IPS-15b (cell line): ENCODE data around the gene MADD.

Experiments used
- H3K27me3 ChIP-seq: one replicate; pipeline ENCODE4 v1.6.1; 2013; ENCODE audit warnings: low read length; ENCODE audit not compliant: control insufficient read depth, insufficient read depth
- H3K36me3 ChIP-seq: one replicate; pipeline ENCODE4 v1.6.1; 2013; ENCODE audit warnings: low read length; ENCODE audit not compliant: control insufficient read depth, insufficient read depth
- H3K4me1 ChIP-seq: one replicate; pipeline ENCODE4 v1.6.1; 2013; ENCODE audit warnings: mild to moderate bottlenecking, low read length; ENCODE audit not compliant: control insufficient read depth, insufficient read depth
- H3K4me3 ChIP-seq: one replicate; pipeline ENCODE4 v1.5.1; 2013; ENCODE audit warnings: low read depth, low read length
- H3K9ac ChIP-seq: one replicate; pipeline ENCODE4 v1.6.1; 2013; ENCODE audit warnings: low read depth, mild to moderate bottlenecking, low read length
- H3K9me3 ChIP-seq: one replicate; pipeline ENCODE4 v1.6.1; 2013; ENCODE audit warnings: mild to moderate bottlenecking, low read length; ENCODE audit not compliant: control insufficient read depth, insufficient read depth

The MADD gene

GRCh38 chr11:47282462-47282861 lies 12.5 kb downstream of the MADD start:
- no peaks in the 10 kb centered on the region for H3K27me3 ChIP-seq
- H3K9me3 ChIP-seq, result no peaks in the 10 kb centered on the region
- H3K9ac ChIP-seq, result no peak overlapping the region
- H3K4me1 ChIP-seq, result no peaks in the 10 kb centered on the region
- peaks cover 36% of the 10 kb centered on the region for H3K36me3 ChIP-seq
- no peak overlapping the region for H3K4me3 ChIP-seq

GRCh38 chr11:47284151-47284550 lies 14.2 kb downstream of the MADD start:
- Histone ChIP-seq H3K36me3 (peaks cover 42% of the 10 kb centered on the region), H3K27me3 (no peaks in the 10 kb centered on the region), H3K9ac (no peak overlapping the region), H3K9me3 (no peaks in the 10 kb centered on the region), H3K4me1 (no peaks in the 10 kb centered on the region), H3K4me3 (no peak overlapping the region)

- H3K36me3 ChIP-seq, result peaks cover 41% of the 10 kb centered on the region
- H3K4me3 ChIP-seq, result no peak overlapping the region
- H3K4me1 ChIP-seq, result no peaks in the 10 kb centered on the region
Observed at GRCh38 chr11:47285969-47286770, 16.2 kb downstream of the MADD start.

GRCh38 chr11:47288066-47288465 lies 18.1 kb downstream of the MADD start:
- H3K36me3 ChIP-seq, result peaks cover 29% of the 10 kb centered on the region
- H3K9ac ChIP-seq, result no peak overlapping the region

More at GRCh38 chr11:47285969-47286770, 16.2 kb downstream of the MADD start:
- no peaks in the 10 kb centered on the region for H3K9me3 ChIP-seq
- H3K27me3 ChIP-seq, result no peaks in the 10 kb centered on the region
- no peak overlapping the region for H3K9ac ChIP-seq

GRCh38 chr11:47289856-47290255 lies 19.9 kb downstream of the MADD start:
- H3K9ac ChIP-seq, result no peak overlapping the region
- peaks cover 32% of the 10 kb centered on the region for H3K36me3 ChIP-seq
- H3K27me3 ChIP-seq, result no peaks in the 10 kb centered on the region
- no peaks in the 10 kb centered on the region for H3K4me1 ChIP-seq
- no peak overlapping the region for H3K4me3 ChIP-seq
- no peaks in the 10 kb centered on the region for H3K9me3 ChIP-seq

More at GRCh38 chr11:47288066-47288465, 18.1 kb downstream of the MADD start:
- Histone ChIP-seq H3K4me1 (no peaks in the 10 kb centered on the region), H3K9me3 (no peaks in the 10 kb centered on the region), H3K27me3 (no peaks in the 10 kb centered on the region), H3K4me3 (no peak overlapping the region)

- Histone ChIP-seq H3K4me3 (no peak overlapping the region), H3K27me3 (no peaks in the 10 kb centered on the region), H3K9ac (no peak overlapping the region), H3K9me3 (no peaks in the 10 kb centered on the region), H3K4me1 (no peaks in the 10 kb centered on the region), H3K36me3 (peaks cover 14% of the 10 kb centered on the region)
Observed at GRCh38 chr11:47295385-47295784, 25.5 kb downstream of the MADD start.

GRCh38 chr11:47296045-47296444 lies 26.1 kb downstream of the MADD start:
- Histone ChIP-seq H3K4me1 (no peaks in the 10 kb centered on the region), H3K9ac (no peak overlapping the region), H3K4me3 (no peak overlapping the region), H3K27me3 (no peaks in the 10 kb centered on the region), H3K36me3 (peaks cover 14% of the 10 kb centered on the region), H3K9me3 (no peaks in the 10 kb centered on the region)

- H3K9ac ChIP-seq, result no peak overlapping the region
Observed at GRCh38 chr11:47299078-47299477, 29.1 kb downstream of the MADD start.

GRCh38 chr11:47302853-47303252 lies 32.9 kb downstream of the MADD start:
- Histone ChIP-seq H3K27me3 (no peaks in the 10 kb centered on the region), H3K9ac (no peak overlapping the region), H3K36me3 (peaks cover 7% of the 10 kb centered on the region), H3K9me3 (no peaks in the 10 kb centered on the region), H3K4me1 (no peaks in the 10 kb centered on the region), H3K4me3 (no peak overlapping the region)

More at GRCh38 chr11:47299078-47299477, 29.1 kb downstream of the MADD start:
- H3K27me3 ChIP-seq, result no peaks in the 10 kb centered on the region
- no peaks in the 10 kb centered on the region for H3K9me3 ChIP-seq
- H3K4me1 ChIP-seq, result no peaks in the 10 kb centered on the region
- H3K36me3 ChIP-seq, result peaks cover 6% of the 10 kb centered on the region
- H3K4me3 ChIP-seq, result no peak overlapping the region

- peaks cover 14% of the 10 kb centered on the region for H3K36me3 ChIP-seq
Observed at GRCh38 chr11:47305734-47306483, 36.0 kb downstream of the MADD start.

GRCh38 chr11:47306484-47306844 lies 36.5 kb downstream of the MADD start:
- Histone ChIP-seq H3K36me3 (peaks cover 16% of the 10 kb centered on the region), H3K4me3 (no peak overlapping the region)

More at GRCh38 chr11:47305734-47306483, 36.0 kb downstream of the MADD start:
- Histone ChIP-seq H3K27me3 (no peaks in the 10 kb centered on the region), H3K4me3 (no peak overlapping the region), H3K9ac (no peak overlapping the region), H3K9me3 (no peaks in the 10 kb centered on the region), H3K4me1 (no peaks in the 10 kb centered on the region)

More at GRCh38 chr11:47306484-47306844, 36.5 kb downstream of the MADD start:
- Histone ChIP-seq H3K4me1 (no peaks in the 10 kb centered on the region), H3K9ac (no peak overlapping the region), H3K27me3 (no peaks in the 10 kb centered on the region), H3K9me3 (no peaks in the 10 kb centered on the region)
